ENCODE measurements around the gene PRELP.

PRELP gene

GRCh38 chr1:203537806-203538464 is 62.3 kb downstream of the PRELP start:
- Histone ChIP-seq H3K9me3 (ENCODE audit: control insufficient read depth, insufficient read depth, low read depth, low read length) (no peaks in the 10 kb centered on the region), H3K4me1 (ENCODE audit: control insufficient read depth, insufficient read depth, low read length) (peaks cover 3% of the 10 kb centered on the region; the same call in 1 of the 2 replicates), H3K27ac (ENCODE audit: low read depth, low read length) (no peak overlapping the region), H3K9ac (ENCODE audit: low read length) (no peak overlapping the region), H3K36me3 (ENCODE audit: control insufficient read depth, insufficient read depth, low read length) (no peaks in the 10 kb centered on the region), H3K4me3 (ENCODE audit: low read depth, low read length) (no peak overlapping the region), H3K27me3 (ENCODE audit: control insufficient read depth, insufficient read depth, low read length) (no peaks in the 10 kb centered on the region)

DNA sequence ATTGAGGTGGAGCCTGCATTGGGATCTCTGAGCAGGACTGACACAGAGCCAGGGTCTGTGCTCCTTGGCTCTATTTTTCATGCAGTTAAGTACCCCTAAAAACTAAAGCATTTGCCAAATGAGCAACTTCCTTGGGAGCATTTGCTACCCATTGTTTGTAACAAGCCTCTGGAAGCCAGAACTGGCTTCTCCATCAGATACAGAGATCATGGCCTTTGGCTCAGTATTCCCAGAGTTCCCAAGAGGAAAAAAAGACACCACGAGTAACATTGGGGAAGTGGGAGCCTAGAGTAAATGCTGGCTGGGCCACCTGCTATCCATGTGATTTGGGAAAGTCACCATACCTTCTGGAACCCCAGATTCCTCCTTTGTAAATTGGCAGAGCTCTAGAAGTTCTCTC is 63.1 kb downstream of the PRELP start:
- Histone ChIP-seq H3K4me3 (ENCODE audit: low read depth, low read length) (no peak overlapping the region), H3K27me3 (ENCODE audit: control insufficient read depth, insufficient read depth, low read length) (no peaks in the 10 kb centered on the region), H3K9ac (ENCODE audit: low read length) (no peak overlapping the region), H3K9me3 (ENCODE audit: control insufficient read depth, insufficient read depth, low read depth, low read length) (no peaks in the 10 kb centered on the region), H3K36me3 (ENCODE audit: control insufficient read depth, insufficient read depth, low read length) (no peaks in the 10 kb centered on the region), H3K4me1 (ENCODE audit: control insufficient read depth, insufficient read depth, low read length) (no peaks in the 10 kb centered on the region; the same call in 1 of the 2 replicates), H3K27ac (ENCODE audit: low read depth, low read length) (no peak overlapping the region)

GRCh38 chr1:203539831-203540546 is 64.4 kb downstream of the PRELP start:
- Histone ChIP-seq H3K36me3 (ENCODE audit: control insufficient read depth, insufficient read depth, low read length) (no peaks in the 10 kb centered on the region), H3K9me3 (ENCODE audit: control insufficient read depth, insufficient read depth, low read depth, low read length) (no peaks in the 10 kb centered on the region), H3K4me3 (ENCODE audit: low read depth, low read length) (no peak overlapping the region), H3K27ac (ENCODE audit: low read depth, low read length) (no peak overlapping the region), H3K4me1 (ENCODE audit: control insufficient read depth, insufficient read depth, low read length) (peaks cover 10% of the 10 kb centered on the region), H3K27me3 (ENCODE audit: control insufficient read depth, insufficient read depth, low read length) (no peaks in the 10 kb centered on the region), H3K9ac (ENCODE audit: low read length) (no peak overlapping the region)
